ENCODE data around the gene CD3G. TPM values are rescaled to one million over a fixed set of nuclear protein-coding genes. Genes with fewer than 3 reads are reported as not detected.

CD3G gene
- total and polyA plus RNA-seq, 9 of the 15 experiments (the other 6 are each of a cell fraction or from before 2014, with no cell fraction given): 0.30 to 1.7 (median 0.47) TPM

DNA sequence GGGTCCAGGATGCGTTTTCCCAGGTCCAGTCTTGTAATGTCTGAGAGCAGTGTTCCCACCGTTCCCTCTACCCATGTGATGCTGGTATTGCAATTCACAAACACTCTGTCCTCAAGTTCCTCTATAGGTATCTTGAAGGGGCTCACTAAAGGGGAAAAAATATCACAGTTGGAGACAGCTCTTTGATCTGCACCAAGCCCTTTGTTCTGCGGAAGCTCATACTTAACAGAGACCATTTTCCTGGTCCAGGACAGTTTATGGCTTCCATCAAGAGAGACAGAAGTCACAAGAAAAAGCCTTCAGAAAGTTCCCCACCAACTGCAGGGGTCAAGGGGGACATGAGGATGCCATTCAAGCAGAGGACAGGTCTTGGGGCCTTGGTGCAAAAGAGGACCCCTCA is 3.7 kb upstream of the CD3G start:
- no peaks in the 10 kb centered on the region for H3K9me1 ChIP-seq (ENCODE audit: control insufficient read depth, insufficient read depth, low read length)
- H3K79me2 ChIP-seq (ENCODE audit: control insufficient read depth, insufficient read depth, low read length): peaks cover 8% of the 10 kb centered on the region; the same call in 2 of the 3 replicates
- DNase-seq (ENCODE audit: extremely low read depth in 1 of 4, low spot score in 3 of 4): no peak
- no peak overlapping the region for H2AFZ ChIP-seq (ENCODE audit: low read depth, low read length)
- 0 out of 2 replicates have a peak overlapping the region, but pooled peaks have one; percentile 53 for H3K4me2 ChIP-seq (ENCODE audit: insufficient read depth, low read length)
- BruUV-seq (replicated peaks): no TSS peak
- no peak for ATAC-seq
- no peaks in the 10 kb centered on the region for H4K20me1 ChIP-seq (replicated peaks; ENCODE audit: control insufficient read depth, insufficient read depth, low read length)
- ChIA-PET CTCF (ENCODE audit: low intra/inter-chr PET ratio) (no interaction called here), POLR2A (interaction anchor here (0.7 kb wide), 1 partner anchor 8 kb away, joined by 3 read pairs; no protein-coding TSS in a partner anchor)
- H3K27ac ChIP-seq (ENCODE audit: extremely low read depth, low read depth, low read length): no peak overlapping the region
- no peak overlapping the region for H3K4me3 ChIP-seq
- no peaks in the 10 kb centered on the region for H3K36me3 ChIP-seq (ENCODE audit: control insufficient read depth, insufficient read depth, low read length)
- in situ Hi-C loops (cut with MboI): no loop called here
- 65% methylated on average over 3 of the region's 3 CpGs for whole genome bisulfite sequencing (ENCODE audit: insufficient coverage, low coverage, missing lambda C conversion rate)
- H3K9me3 ChIP-seq (replicated peaks; ENCODE audit: control insufficient read depth, insufficient read depth, low read depth, low read length): no peaks in the 10 kb centered on the region
- intact Hi-C loops (cut with micrococcal nuclease): no loop called here
- H3K4me1 ChIP-seq (replicated peaks in 1 of 2; ENCODE audit: control insufficient read depth in 2 of 2, insufficient read depth in 2 of 2, low read length in 2 of 2): peaks cover 12 to 48% of the 10 kb centered on the region in 2 experiments
- no peak overlapping the region for H3K9ac ChIP-seq (ENCODE audit: insufficient read depth in 1 of 2, low read depth in 2 of 2, low read length in 2 of 2)
- FAIRE-seq: no peak
- H3K27me3 ChIP-seq (ENCODE audit: control insufficient read depth in 2 of 2, insufficient read depth in 2 of 2, low read length in 2 of 2): no peaks in the 10 kb centered on the region
- TF ChIP-seq ZNF583 (CRISPR knock-in tag; IDR thresholded peaks at IDR 0.05) (no peak), GATA2 (CRISPR knock-in tag; IDR thresholded peaks at IDR 0.05) (no peak), POLR2AphosphoS5 (IDR thresholded peaks at IDR 0.05; ENCODE audit: control insufficient read depth, insufficient read depth, low read depth, low read length) (no peak), CBFA2T3 (IDR thresholded peaks at IDR 0.05) (no peak), CHD1 (IDR thresholded peaks at IDR 0.05; ENCODE audit: low read length) (no peak), KDM1A (IDR thresholded peaks at IDR 0.05) (no peak), CCAR2 (IDR thresholded peaks at IDR 0.05; ENCODE audit: low read depth, low read length) (no peak)
- TF ChIP-seq, protein P1, sequence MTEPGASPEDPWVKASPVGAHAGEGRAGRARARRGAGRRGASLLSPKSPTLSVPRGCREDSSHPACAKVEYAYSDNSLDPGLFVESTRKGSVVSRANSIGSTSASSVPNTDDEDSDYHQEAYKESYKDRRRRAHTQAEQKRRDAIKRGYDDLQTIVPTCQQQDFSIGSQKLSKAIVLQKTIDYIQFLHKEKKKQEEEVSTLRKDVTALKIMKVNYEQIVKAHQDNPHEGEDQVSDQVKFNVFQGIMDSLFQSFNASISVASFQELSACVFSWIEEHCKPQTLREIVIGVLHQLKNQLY (CRISPR knock-in tag; conservative IDR thresholded peaks at IDR 0.05): no peak
- TF ChIP-seq, protein P2, sequence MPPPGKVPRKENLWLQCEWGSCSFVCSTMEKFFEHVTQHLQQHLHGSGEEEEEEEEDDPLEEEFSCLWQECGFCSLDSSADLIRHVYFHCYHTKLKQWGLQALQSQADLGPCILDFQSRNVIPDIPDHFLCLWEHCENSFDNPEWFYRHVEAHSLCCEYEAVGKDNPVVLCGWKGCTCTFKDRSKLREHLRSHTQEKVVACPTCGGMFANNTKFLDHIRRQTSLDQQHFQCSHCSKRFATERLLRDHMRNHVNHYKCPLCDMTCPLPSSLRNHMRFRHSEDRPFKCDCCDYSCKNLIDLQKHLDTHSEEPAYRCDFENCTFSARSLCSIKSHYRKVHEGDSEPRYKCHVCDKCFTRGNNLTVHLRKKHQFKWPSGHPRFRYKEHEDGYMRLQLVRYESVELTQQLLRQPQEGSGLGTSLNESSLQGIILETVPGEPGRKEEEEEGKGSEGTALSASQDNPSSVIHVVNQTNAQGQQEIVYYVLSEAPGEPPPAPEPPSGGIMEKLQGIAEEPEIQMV (tag; conservative IDR thresholded peaks at IDR 0.05; ENCODE audit: low read depth): no peak
